Thyroid gland (tissue), 4 donors: Measurements from ENCODE around the gene ZMYM1.

Experiments used
- CTCF ChIP-seq, 6 experiments: fragments of 200-600 bp in 3 of 6; fragments of 450-650 bp in 3 of 6; sonication (generic) in 3 of 6; IDR thresholded peaks; one replicate each; pipeline ENCODE4 v1.5.1; 2016 to 2019; ENCODE audit warnings: antibody characterized with exemption in 6 of 6, mild to moderate bottlenecking in 2 of 6, inconsistent platforms in 1 of 6, moderate library complexity in 1 of 6
- POLR2A ChIP-seq, 2 donors: fragments of 450-650 bp; IDR thresholded peaks; one replicate each; pipeline ENCODE4 v1.6.1; 2017; ENCODE audit warnings: antibody characterized with exemption in 2 of 2, mild to moderate bottlenecking in 2 of 2, moderate library complexity in 1 of 2

- TF ChIP-seq CTCF (IDR thresholded peaks at IDR 0.05) (no peak), POLR2A (IDR thresholded peaks at IDR 0.05) (no peak)
Observed at GRCh38 chr1:35112668-35113067, 33.5 kb downstream of the ZMYM1 start.
